ENCODE results near the gene DND1. TPM values are rescaled to one million over a fixed set of nuclear protein-coding genes. Genes with fewer than 3 reads are reported as not detected.

DND1 gene
- total and polyA plus RNA-seq, 3 donors from 2014 or later, result 21.8 to 47.2 (median 31.8) TPM

DNA sequence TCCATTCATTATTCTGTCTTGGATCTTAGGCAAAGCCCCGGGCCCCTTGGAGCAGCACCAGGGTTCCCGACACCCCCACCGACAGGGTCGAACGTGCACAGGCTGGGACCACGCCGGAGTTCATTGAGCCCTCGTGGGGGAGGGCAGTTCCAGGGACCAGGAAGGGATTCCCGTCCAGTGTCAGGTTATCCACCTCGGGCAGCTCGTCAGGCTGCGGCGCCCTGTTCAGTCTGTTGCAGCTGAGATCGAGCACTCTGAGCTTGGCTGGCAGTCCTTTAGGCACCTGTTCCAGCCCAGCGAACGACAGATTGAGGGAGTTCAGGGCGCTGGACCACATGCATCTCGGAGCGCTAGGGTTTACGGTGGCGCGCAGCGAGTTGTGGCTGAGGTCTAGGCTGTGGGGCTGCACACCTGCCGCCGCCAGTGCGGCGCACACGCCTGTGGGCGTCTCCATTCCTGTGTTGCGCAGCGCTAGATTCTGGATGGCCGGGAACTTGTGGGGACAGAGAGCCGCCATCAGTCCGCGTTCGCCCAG lies 41.5 kb downstream of the DND1 start:
- DNase-seq, result no peak
- TF ChIP-seq POLR2A (IDR thresholded peaks at IDR 0.05), result no peak
- TF ChIP-seq, protein P1, sequence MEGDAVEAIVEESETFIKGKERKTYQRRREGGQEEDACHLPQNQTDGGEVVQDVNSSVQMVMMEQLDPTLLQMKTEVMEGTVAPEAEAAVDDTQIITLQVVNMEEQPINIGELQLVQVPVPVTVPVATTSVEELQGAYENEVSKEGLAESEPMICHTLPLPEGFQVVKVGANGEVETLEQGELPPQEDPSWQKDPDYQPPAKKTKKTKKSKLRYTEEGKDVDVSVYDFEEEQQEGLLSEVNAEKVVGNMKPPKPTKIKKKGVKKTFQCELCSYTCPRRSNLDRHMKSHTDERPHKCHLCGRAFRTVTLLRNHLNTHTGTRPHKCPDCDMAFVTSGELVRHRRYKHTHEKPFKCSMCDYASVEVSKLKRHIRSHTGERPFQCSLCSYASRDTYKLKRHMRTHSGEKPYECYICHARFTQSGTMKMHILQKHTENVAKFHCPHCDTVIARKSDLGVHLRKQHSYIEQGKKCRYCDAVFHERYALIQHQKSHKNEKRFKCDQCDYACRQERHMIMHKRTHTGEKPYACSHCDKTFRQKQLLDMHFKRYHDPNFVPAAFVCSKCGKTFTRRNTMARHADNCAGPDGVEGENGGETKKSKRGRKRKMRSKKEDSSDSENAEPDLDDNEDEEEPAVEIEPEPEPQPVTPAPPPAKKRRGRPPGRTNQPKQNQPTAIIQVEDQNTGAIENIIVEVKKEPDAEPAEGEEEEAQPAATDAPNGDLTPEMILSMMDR (IDR thresholded peaks at IDR 0.05), result no peak
- Histone ChIP-seq H3K27me3 (no peaks in the 10 kb centered on the region), H3K9me3 (no peaks in the 10 kb centered on the region), H3K36me3 (ENCODE audit: low read depth, missing control alignments) (no peaks in the 10 kb centered on the region), H3K27ac (peak overlapping the region; percentile 56 to 87), H3K4me3 (peak overlapping the region; percentile 46 to 62), H3K4me1 (peaks cover 5% of the 10 kb centered on the region)
- 22 to 40% methylated on average over 1 to 36 of the region's 36 CpGs for WGBS, 2 donors
- intact Hi-C loops (cut with DNase I; ENCODE audit: low total_unique reads), result loop anchor here (10.0 kb wide), 1 partner anchor 87 kb away; the partner anchor contains the start of gene EIF4EBP3

DNA sequence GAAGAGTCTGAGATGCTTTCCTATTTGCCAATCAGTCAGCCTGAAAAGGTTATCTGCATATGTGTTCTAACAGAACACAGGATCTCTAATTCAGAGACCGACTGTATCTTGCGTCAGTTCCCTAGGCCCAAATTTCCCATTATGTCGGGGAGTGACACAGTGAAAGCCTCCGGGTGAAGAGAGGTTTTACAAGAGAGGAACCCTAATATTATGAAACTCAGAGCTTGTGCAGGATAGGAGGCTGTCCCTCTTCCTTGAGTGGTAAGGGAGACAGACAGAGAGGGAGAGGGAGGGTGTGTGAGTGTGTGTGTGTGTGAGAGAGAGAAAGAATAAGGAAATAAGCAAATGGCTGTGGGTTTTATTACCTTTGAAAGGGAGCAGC lies 42.3 kb downstream of the DND1 start:
- 78 to 85% methylated on average over 4 of the region's 4 CpGs for WGBS, 2 donors
- no peak for DNase-seq
- intact Hi-C loops (cut with DNase I; ENCODE audit: low total_unique reads), result loop anchor here (10.0 kb wide), 1 partner anchor 86 kb away; the partner anchor contains the start of gene EIF4EBP3
- Histone ChIP-seq H3K36me3 (ENCODE audit: low read depth, missing control alignments) (no peaks in the 10 kb centered on the region), H3K27ac (peak overlapping the region in 1 of 2 donors; percentile 87), H3K4me3 (peak overlapping the region; percentile 3 to 46), H3K27me3 (no peaks in the 10 kb centered on the region), H3K4me1 (peaks cover 5% of the 10 kb centered on the region), H3K9me3 (no peaks in the 10 kb centered on the region)
- no peak for TF ChIP-seq POLR2A (IDR thresholded peaks at IDR 0.05)
- TF ChIP-seq, protein P1 (IDR thresholded peaks at IDR 0.05), result no peak

DNA sequence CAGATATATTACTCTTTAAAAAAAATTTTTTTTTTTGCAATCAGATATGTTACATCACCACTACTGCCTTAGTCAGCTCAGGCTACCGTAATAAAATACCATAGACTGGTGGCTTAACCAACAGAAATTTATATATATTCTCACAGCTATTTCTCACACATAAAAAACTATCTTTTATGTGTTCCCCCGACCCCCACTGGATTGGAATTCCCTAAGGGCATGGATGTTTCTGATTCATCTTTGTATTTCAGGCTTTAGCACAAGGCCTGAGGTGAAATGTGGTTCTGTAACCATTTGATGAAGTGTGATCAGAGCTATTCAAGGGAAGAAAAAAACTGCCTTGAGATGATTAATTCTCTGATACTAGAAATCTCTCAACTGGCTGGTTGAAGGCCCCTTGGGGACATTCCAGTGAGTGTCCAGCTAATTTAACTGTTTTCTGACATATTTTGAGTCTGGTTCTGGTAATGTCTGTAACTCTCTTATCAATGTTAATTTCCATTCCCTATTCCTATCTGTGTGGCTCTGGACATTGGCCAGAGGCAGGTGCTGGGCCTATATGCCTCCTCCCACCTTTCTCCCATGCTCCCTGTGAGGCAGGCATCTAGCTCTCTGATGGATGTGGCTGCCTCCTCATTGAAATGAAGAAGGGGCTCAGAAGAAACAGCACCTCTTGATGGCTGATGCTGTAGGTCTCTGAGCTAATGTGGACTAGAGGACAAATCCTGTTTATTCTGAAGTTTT lies 42.9 kb downstream of the DND1 start:
- H3K36me3 ChIP-seq (ENCODE audit: low read depth, missing control alignments), result no peaks in the 10 kb centered on the region
- WGBS, 2 donors, result 80 to 83% methylated on average over 2 of the region's 2 CpGs
- no peaks in the 10 kb centered on the region for H3K9me3 ChIP-seq
- DNase-seq, result no peak
- peaks cover 5% of the 10 kb centered on the region for H3K4me1 ChIP-seq
- H3K4me3 ChIP-seq, result peak overlapping the region in 1 of 2 donors; percentile 3
- intact Hi-C loops (cut with DNase I; ENCODE audit: low total_unique reads), result loop anchor here (10.0 kb wide), 1 partner anchor 86 kb away; the partner anchor contains the start of gene EIF4EBP3
- peak overlapping the region in 1 of 2 donors; percentile 87 for H3K27ac ChIP-seq
- no peaks in the 10 kb centered on the region for H3K27me3 ChIP-seq
- TF ChIP-seq POLR2A (IDR thresholded peaks at IDR 0.05), result no peak
- TF ChIP-seq, protein P1 (IDR thresholded peaks at IDR 0.05), result no peak

DNA sequence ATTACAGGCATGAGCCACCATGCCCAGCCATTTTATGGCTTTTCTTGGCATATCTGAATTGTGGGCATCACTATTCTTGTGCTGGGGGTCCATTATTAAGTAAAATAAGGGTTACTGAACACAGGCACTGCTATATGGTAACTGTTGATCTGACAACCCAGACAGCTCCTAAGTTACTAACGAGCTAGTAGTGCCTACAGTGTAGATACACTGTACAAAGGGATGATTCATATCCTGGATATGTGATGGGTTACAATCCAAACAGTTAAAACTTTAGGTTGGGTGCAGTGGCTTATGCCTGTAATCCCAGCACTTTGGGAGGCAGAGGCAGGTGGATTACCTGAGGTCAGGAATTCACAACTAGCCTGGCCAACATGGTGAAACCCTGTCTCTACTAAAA lies 44.7 kb downstream of the DND1 start:
- intact Hi-C loops (cut with DNase I; ENCODE audit: low total_unique reads), result no loop called here
- Histone ChIP-seq H3K9me3 (no peaks in the 10 kb centered on the region), H3K27ac (no peak overlapping the region), H3K27me3 (no peaks in the 10 kb centered on the region), H3K4me3 (no peak overlapping the region), H3K4me1 (peaks cover 5% of the 10 kb centered on the region), H3K36me3 (ENCODE audit: low read depth, missing control alignments) (no peaks in the 10 kb centered on the region)
- 24 to 40% methylated on average over 1 of the region's 1 CpG for WGBS, 2 donors
- TF ChIP-seq POLR2A (IDR thresholded peaks at IDR 0.05), result no peak
- TF ChIP-seq, protein P1 (IDR thresholded peaks at IDR 0.05), result no peak
- no peak for DNase-seq
